ENCODE measurements around the gene LYRM4. TPM values are rescaled to one million over a fixed set of nuclear protein-coding genes. Genes with fewer than 3 reads are reported as not detected.

The LYRM4 gene
- total RNA-seq, 4 donors from 2014 or later = 16.9 to 20.9 (median 18.4) TPM

- H3K36me3 ChIP-seq = peaks cover 0 to 5% (median 0%) of the 10 kb centered on the region in 4 donors
- H3K9me3 ChIP-seq = no peaks in the 10 kb centered on the region
- TF ChIP-seq POLR2AphosphoS5 (IDR thresholded peaks at IDR 0.05) = no peak
- DNase-seq (ENCODE audit: extremely low spot score) = no peak
- H3K4me3 ChIP-seq = no peak overlapping the region
- intact Hi-C loops (cut with DNase I) = no loop called here
- H3K4me1 ChIP-seq = no peaks in the 10 kb centered on the region
- H3K27me3 ChIP-seq = no peaks in the 10 kb centered on the region
- no peak overlapping the region for H3K27ac ChIP-seq (replicated peaks in 1 of 4)
- 78% methylated on average over 8 of the region's 8 CpGs for WGBS
These were observed 157.5 kb downstream of the LYRM4 start for GRCh38 chr6:5103250-5103649.

GRCh38 chr6:5102267-5102970 lies 158.3 kb downstream of the LYRM4 start:
- H3K9me3 ChIP-seq = no peaks in the 10 kb centered on the region
- no peak overlapping the region for H3K27ac ChIP-seq (replicated peaks in 1 of 4)
- peaks cover 0 to 3% (median 0%) of the 10 kb centered on the region in 4 donors for H3K36me3 ChIP-seq
- intact Hi-C loops (cut with DNase I) = no loop called here
- WGBS = 93% methylated on average over 8 of the region's 8 CpGs
- no peaks in the 10 kb centered on the region for H3K4me1 ChIP-seq
- no peak overlapping the region for H3K4me3 ChIP-seq
- DNase-seq (ENCODE audit: extremely low spot score) = no peak
- no peaks in the 10 kb centered on the region for H3K27me3 ChIP-seq
- no peak for TF ChIP-seq POLR2AphosphoS5 (IDR thresholded peaks at IDR 0.05)
- TF ChIP-seq EP300 (IDR thresholded peaks at IDR 0.05) = no peak
- TF ChIP-seq CTCF (IDR thresholded peaks at IDR 0.05) = no peak
- no peak for TF ChIP-seq POLR2A (IDR thresholded peaks at IDR 0.05; ENCODE audit: low read depth)

- H3K27me3 ChIP-seq = no peaks in the 10 kb centered on the region
- H3K9me3 ChIP-seq = no peaks in the 10 kb centered on the region
- H3K27ac ChIP-seq (replicated peaks in 1 of 4) = no peak overlapping the region
- no peak for DNase-seq (ENCODE audit: extremely low spot score)
- TF ChIP-seq POLR2A (IDR thresholded peaks at IDR 0.05; ENCODE audit: low read depth) (no peak), EP300 (IDR thresholded peaks at IDR 0.05) (no peak), POLR2AphosphoS5 (IDR thresholded peaks at IDR 0.05) (no peak), CTCF (IDR thresholded peaks at IDR 0.05) (no peak)
- peaks cover 0 to 7% (median 0%) of the 10 kb centered on the region in 4 donors for H3K4me1 ChIP-seq
- intact Hi-C loops (cut with DNase I) = no loop called here
- WGBS = 93% methylated on average over 7 of the region's 7 CpGs
- H3K4me3 ChIP-seq = no peak overlapping the region
- H3K36me3 ChIP-seq = no peaks in the 10 kb centered on the region
These were observed 159.9 kb downstream of the LYRM4 start for GRCh38 chr6:5100806-5101205.

GRCh38 chr6:5099537-5099936 lies 161.2 kb downstream of the LYRM4 start:
- Histone ChIP-seq H3K9me3 (no peaks in the 10 kb centered on the region), H3K4me1 (peaks cover 0 to 12% (median 0%) of the 10 kb centered on the region in 4 donors), H3K36me3 (no peaks in the 10 kb centered on the region), H3K27me3 (no peaks in the 10 kb centered on the region), H3K4me3 (no peak overlapping the region), H3K27ac (replicated peaks in 1 of 4) (no peak overlapping the region)
- DNase-seq (ENCODE audit: extremely low spot score) = no peak
- intact Hi-C loops (cut with DNase I) = no loop called here
- no peak for TF ChIP-seq EP300 (IDR thresholded peaks at IDR 0.05)
- TF ChIP-seq POLR2A (IDR thresholded peaks at IDR 0.05; ENCODE audit: low read depth) = no peak
- TF ChIP-seq CTCF (IDR thresholded peaks at IDR 0.05) = no peak
- TF ChIP-seq POLR2AphosphoS5 (IDR thresholded peaks at IDR 0.05) = no peak
- WGBS = 100% methylated on average over 3 of the region's 3 CpGs

- intact Hi-C loops (cut with DNase I) = no loop called here
- Histone ChIP-seq H3K27me3 (no peaks in the 10 kb centered on the region), H3K9me3 (no peaks in the 10 kb centered on the region), H3K27ac (replicated peaks in 1 of 4) (no peak overlapping the region), H3K4me3 (no peak overlapping the region), H3K4me1 (peaks cover 0 to 12% (median 0%) of the 10 kb centered on the region in 4 donors), H3K36me3 (no peaks in the 10 kb centered on the region)
- no peak for DNase-seq (ENCODE audit: extremely low spot score)
- TF ChIP-seq POLR2A (IDR thresholded peaks at IDR 0.05; ENCODE audit: low read depth) = no peak
- no peak for TF ChIP-seq POLR2AphosphoS5 (IDR thresholded peaks at IDR 0.05)
- TF ChIP-seq EP300 (IDR thresholded peaks at IDR 0.05) = no peak
- no peak for TF ChIP-seq CTCF (IDR thresholded peaks at IDR 0.05)
- WGBS = 90% methylated on average over 14 of the region's 14 CpGs
These were observed 162.1 kb downstream of the LYRM4 start for GRCh38 chr6:5098501-5099270.

All from esophagus muscularis mucosa (tissue), 4 donors.